ENCODE measurements around the gene REP15. TPM values are rescaled to one million over a fixed set of nuclear protein-coding genes. Genes with fewer than 3 reads are reported as not detected.

Gene REP15
- total RNA-seq, 3 donors from 2014 or later = 0.64 to 3.3 (median 1.8) TPM

GRCh38 chr12:27696864-27697564 lies 767 bp downstream of the REP15 start:
- no peak for DNase-seq (ENCODE audit: low spot score in 2 of 2)
- intact Hi-C loops (cut with DNase I; ENCODE audit: low total_unique reads) = no loop called here
- no peaks in the 10 kb centered on the region for H3K4me1 ChIP-seq
- no peaks in the 10 kb centered on the region for H3K27me3 ChIP-seq
- no peaks in the 10 kb centered on the region for H3K9me3 ChIP-seq
- TF ChIP-seq POLR2A (IDR thresholded peaks at IDR 0.05) (no peak), POLR2AphosphoS5 (IDR thresholded peaks at IDR 0.05) (no peak), CTCF (IDR thresholded peaks at IDR 0.05) (no peak)
- H3K36me3 ChIP-seq = no peaks in the 10 kb centered on the region
- H3K27ac ChIP-seq = no peak overlapping the region
- H3K4me3 ChIP-seq = no peak overlapping the region

- TF ChIP-seq POLR2AphosphoS5 (IDR thresholded peaks at IDR 0.05) (no peak), CTCF (IDR thresholded peaks at IDR 0.05) (peak; percentile 26 to 77 (median 57))
- Histone ChIP-seq H3K9me3 (no peaks in the 10 kb centered on the region), H3K4me1 (no peaks in the 10 kb centered on the region), H3K36me3 (no peaks in the 10 kb centered on the region), H3K27ac (no peak overlapping the region), H3K27me3 (no peaks in the 10 kb centered on the region), H3K4me3 (no peak overlapping the region)
- intact Hi-C loops (cut with DNase I; ENCODE audit: low total_unique reads) = no loop called here
- DNase-seq (ENCODE audit: low spot score in 2 of 2) = peak in 1 of 2 donors; percentile 30
Measured at GRCh38 chr12:27703720-27704452, 7.6 kb downstream of the REP15 start.

GRCh38 chr12:27705263-27705662 lies 9.0 kb downstream of the REP15 start:
- no peak overlapping the region for H3K27ac ChIP-seq
- no peaks in the 10 kb centered on the region for H3K27me3 ChIP-seq
- H3K4me3 ChIP-seq = no peak overlapping the region
- intact Hi-C loops (cut with DNase I; ENCODE audit: low total_unique reads) = no loop called here
- no peaks in the 10 kb centered on the region for H3K4me1 ChIP-seq
- no peaks in the 10 kb centered on the region for H3K9me3 ChIP-seq
- TF ChIP-seq CTCF (IDR thresholded peaks at IDR 0.05) = no peak
- TF ChIP-seq POLR2AphosphoS5 (IDR thresholded peaks at IDR 0.05) = no peak
- no peak for TF ChIP-seq POLR2A (IDR thresholded peaks at IDR 0.05)
- H3K36me3 ChIP-seq = no peaks in the 10 kb centered on the region
- no peak for DNase-seq (ENCODE audit: low spot score in 2 of 2)

GRCh38 chr12:27707216-27707615 lies 11.0 kb downstream of the REP15 start:
- Histone ChIP-seq H3K9me3 (no peaks in the 10 kb centered on the region), H3K27ac (no peak overlapping the region), H3K27me3 (no peaks in the 10 kb centered on the region), H3K36me3 (no peaks in the 10 kb centered on the region), H3K4me3 (no peak overlapping the region), H3K4me1 (peaks cover 0 to 9% of the 10 kb centered on the region in 2 donors)
- DNase-seq (ENCODE audit: low spot score in 2 of 2) = no peak
- intact Hi-C loops (cut with DNase I; ENCODE audit: low total_unique reads) = no loop called here
- TF ChIP-seq POLR2AphosphoS5 (IDR thresholded peaks at IDR 0.05) (no peak), CTCF (IDR thresholded peaks at IDR 0.05) (no peak), POLR2A (IDR thresholded peaks at IDR 0.05) (no peak)
